LNCAP (cell line): ENCODE measurements around the gene INTS13.

ENCODE experiments used
- CTCF ChIP-seq: fragments of 450-650 bp; IDR thresholded peaks from 2 replicates; pipeline ENCODE4 v1.5.1; 2017; ENCODE audit warnings: mild to moderate bottlenecking

The INTS13 gene

GRCh38 chr12:26937863-26938700, at the start of gene INTS13, which contains the start of gene FGFR1OP2:
Gene INTS13 (minus strand): TSS chr12:26937981. CDS start chr12:26936803, 1,178 bp downstream.
Gene FGFR1OP2 (plus strand): TSS chr12:26938470. CDS start chr12:26954159, 15,689 bp downstream.
- TF ChIP-seq CTCF = no peak

- no peak for TF ChIP-seq CTCF
Observed at GRCh38 chr12:26982866-26983265, 45.1 kb upstream of the INTS13 start.

- no peak for TF ChIP-seq CTCF
Observed at GRCh38 chr12:26979733-26980132, 42.0 kb upstream of the INTS13 start.

GRCh38 chr12:26978801-26979200, 41.0 kb upstream of the INTS13 start:
- TF ChIP-seq CTCF = no peak

- TF ChIP-seq CTCF = no peak
Observed at GRCh38 chr12:26976687-26977086, 38.9 kb upstream of the INTS13 start.

GRCh38 chr12:26971963-26972362, 34.2 kb upstream of the INTS13 start:
- no peak for TF ChIP-seq CTCF

GRCh38 chr12:26970136-26970535, 32.4 kb upstream of the INTS13 start:
- TF ChIP-seq CTCF = no peak
